ENCODE data around the gene SLC18A3.

The SLC18A3 gene

GRCh38 chr10:49649936-49650723 lies 40.0 kb downstream of the SLC18A3 start:
- DNase-seq = no peak

DNA sequence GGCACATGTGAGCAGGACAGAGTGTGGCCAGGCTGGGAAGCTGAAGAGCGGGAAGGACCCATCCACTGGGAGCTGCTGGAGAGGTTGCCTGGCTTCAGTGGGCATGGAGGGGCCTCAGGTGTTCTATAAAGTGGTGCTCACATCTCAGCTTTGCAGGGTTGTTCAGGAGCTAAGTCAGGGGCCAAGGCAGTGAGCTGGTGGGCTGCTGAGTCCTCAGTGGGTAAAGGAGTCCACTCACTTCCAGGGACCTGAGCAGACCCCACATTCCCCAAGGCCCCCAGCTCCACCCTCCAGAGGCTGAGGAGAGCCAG lies 40.6 kb downstream of the SLC18A3 start:
- DNase-seq = no peak

DNA sequence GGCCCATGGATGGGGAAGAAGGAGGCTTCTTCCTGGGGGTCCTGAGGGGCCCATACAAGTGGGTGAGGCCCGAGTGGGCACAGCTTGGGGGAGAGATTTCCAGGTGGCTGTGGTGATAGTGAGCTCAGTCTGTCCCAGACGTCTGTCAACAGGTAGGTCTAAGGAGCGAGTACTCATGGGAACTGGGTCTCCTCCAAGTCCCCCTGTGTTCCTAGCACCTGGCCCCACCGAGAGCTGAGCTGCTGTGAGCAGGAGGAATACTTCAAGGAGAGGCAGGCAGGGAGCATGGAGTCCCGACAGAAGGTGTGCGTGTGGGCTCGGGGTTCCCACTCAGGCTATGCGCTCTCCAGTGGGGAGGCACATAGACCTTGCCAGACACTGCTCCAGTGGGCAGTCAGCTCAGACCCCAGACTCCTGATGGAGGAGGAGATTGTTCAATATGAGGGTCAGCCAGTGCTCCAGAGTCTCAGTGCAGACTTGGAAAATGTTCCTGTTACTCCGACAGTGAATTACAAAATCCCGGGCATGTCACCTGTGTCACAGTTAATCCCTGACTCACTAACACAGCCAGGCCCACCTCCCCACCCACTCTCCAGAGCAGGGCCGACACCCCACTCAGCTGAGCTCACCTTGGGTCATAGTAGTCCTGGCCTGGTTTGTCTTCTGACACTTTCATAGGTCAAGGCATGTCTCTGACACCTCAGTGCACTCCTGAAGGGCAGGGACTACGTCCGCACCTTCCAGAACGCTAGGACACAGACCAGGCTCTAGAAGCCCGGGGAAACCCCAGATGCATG lies 41.1 kb downstream of the SLC18A3 start:
- DNase-seq = no peak

- DNase-seq = no peak
Observed at GRCh38 chr10:49651917-49652316, 41.8 kb downstream of the SLC18A3 start.

DNA sequence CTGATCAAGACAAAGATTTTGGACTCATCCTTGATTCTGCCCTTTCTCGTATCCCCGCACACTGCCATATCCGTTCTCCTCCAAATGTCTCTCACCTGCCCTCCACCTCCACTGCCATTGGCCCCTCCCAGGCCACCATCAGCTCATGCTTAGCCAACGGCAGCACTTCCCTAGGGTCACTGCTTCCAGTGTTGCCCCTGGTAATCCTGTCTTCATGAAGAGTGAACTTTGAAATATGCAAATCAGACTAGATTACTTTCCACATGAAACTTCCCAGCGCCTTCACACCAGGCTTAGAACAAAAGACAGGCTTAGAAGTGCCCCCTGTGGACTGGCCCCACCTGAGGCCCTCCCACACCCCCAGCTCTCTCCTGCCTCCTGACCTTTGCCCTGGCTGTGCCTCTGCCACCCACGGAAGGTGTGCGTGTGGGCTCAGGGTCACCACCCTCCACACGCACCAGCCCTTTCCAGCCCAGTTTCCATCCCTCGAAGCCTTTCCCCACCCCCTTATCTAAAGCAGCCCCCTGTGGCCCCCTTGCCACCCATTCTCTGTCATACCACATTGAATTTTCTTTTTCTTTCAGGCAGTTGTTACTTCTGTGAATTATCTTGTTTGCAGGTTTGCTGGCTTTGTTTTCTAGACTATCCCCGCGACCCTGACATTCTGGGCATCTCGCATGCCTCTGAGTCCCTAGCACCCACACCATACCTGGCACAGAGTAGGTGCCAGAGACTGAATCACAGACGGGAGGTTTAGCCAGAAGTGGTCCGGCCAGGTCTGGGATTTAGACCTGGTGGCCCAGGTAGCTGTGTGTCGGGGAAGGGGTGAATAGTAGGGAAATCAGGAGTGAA lies 42.5 kb downstream of the SLC18A3 start:
- DNase-seq = no peak

DNA sequence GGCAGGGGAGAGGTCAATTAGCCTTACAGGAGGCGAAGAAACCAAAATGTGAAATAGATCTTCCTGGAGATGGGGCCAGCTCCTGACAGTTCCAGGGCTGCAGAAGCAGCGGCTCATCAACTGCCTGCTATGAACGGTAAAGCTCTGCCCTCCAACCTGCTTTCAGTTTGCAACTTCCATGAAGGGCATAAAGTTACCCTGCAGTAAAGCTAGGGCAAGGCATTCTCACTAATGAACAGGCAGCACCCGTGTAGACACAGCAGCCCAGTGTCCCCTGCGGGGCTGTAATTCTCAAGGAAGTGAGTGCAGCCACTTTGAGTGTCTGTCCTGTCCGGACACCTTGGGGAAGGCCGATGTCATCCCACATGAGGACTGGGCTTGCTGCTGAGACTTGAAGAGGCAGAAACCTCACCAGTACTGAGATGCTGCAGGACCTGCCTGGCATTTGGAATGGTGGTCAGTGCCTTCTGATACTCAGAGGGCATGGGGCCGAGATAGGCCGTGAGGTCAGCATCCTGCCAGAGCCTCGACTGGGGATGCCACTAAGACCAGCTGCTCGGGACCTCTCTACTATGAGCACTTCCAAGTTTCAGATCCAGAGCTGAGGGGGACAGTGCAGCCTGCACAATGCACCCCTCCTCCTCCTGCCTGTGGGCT lies 43.3 kb downstream of the SLC18A3 start:
- no peak for DNase-seq

DNA sequence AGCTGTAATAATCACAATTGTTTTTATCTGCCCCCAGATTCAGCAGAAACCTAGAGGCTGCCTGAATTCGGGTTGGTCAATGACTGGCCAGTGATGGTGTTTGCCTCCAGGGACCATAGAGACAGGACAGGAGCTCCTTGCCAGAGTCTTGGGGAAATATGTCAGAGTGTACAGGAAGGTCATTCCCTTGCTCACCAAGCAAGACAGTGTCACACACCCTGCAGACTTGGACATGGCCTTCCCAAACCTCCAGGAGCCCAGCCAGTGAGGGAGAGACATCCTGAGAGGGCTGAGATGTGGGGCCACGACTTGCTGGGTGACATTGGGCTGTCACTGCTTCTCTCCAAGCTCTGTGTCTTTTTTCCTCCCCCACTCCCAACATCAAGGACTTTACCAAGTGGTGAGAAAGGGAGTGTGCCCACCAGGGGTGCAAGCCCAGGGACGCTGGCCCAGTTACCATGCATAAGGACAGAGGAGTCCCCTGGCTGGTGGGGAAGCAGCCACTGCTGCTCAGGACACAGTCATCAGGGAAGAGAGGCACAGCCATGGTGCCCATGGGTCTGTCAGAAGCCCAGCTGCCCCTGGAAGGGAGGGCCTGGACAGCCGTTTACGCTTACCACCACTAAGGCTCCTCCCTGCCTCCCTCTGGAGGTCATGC lies 44.1 kb downstream of the SLC18A3 start:
- DNase-seq = no peak

DNA sequence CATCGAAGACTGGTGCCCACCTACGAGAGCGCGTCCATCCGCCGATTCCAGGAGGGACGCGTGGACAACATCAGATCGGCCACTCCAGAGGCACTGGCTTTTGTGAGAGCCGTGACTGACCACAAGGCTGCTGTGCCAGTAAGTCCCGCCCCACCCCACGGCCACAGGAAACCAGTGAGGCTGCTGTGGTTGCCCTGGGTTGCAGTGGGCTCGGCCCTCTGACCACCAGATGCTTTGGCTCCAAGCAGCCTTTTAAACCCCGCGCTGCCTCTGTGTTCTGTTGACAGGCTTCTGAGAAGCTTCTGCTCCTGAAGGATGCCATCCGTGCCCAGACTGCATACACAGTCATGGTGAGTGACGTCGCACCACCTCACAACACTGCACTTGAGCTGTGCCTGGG lies 45.0 kb downstream of the SLC18A3 start:
- DNase-seq = no peak

GRCh38 chr10:49656845-49657493 lies 46.9 kb downstream of the SLC18A3 start:
- DNase-seq = no peak

- DNase-seq = no peak
Observed at GRCh38 chr10:49657606-49658005, 47.5 kb downstream of the SLC18A3 start.

DNA sequence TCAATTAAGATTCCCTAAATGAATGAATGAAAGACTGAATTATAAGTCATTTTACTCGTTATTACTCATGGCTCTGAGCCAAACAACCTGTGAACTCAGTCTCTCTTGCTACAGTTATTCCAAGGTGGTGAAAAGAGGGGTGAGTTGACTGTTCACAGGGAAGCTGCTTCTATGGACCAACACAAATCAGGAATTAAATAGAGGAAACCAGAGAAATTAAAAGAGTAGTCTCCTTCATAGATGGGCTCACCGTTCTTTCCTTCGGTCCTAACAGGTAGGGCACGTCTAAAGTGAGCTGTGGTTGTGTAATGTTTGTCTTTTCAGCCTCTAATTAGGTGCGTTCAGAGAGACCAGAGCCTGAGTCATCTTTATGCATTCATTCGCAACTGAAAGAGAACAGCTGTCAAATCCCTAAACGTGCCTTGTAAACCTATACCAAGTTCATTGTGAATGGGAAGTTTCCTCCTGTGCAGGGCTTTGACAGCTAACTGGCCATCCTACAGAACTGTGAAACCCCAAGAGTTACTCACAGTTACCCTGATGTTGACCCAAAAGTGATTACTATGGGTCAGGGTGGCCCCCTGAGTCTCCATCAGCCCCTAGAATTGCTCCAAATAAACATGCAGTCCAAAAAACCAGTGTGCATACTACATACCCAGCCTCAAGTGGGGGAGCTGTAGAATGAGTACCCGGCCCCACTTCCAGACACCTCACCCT lies 51.2 kb downstream of the SLC18A3 start:
- DNase-seq = no peak
